B cell (primary cell): ENCODE measurements around the gene OR4D5. TPM values are rescaled to one million over a fixed set of nuclear protein-coding genes. Genes with fewer than 3 reads are reported as not detected.

Experiments used
- ATAC-seq: fragments of 200-7000 bp; cut with Tn5 transposase; one replicate; pipeline ENCODE4 v1.10.0; 2021; ENCODE audit warnings: low read depth, mild to moderate bottlenecking, moderate number of reproducible peaks, moderate library complexity
- CTCF ChIA-PET: fragments of 350-600 bp; sonication (Branson Sonifier 250); formaldehyde crosslinking; loops from one replicate; lab custom pipeline; 2021; ENCODE audit warnings: antibody characterized with exemption, inconsistent platforms; lab: Charles Lee
- POLR2A ChIA-PET: fragments of 350-600 bp; sonication (Branson Sonifier 250); formaldehyde crosslinking; loops from one replicate; lab custom pipeline; 2021; ENCODE audit warnings: antibody characterized with exemption; lab: Charles Lee
- DNase-seq: peaks from one replicate; pipeline ENCODE4 v3.0.0; 2013
- H2AFZ ChIP-seq: 2 replicates; pipeline ENCODE4 v1.6.1; 2012; ENCODE audit warnings: mild to moderate bottlenecking, low read depth, low read length; ENCODE audit not compliant: insufficient read depth, poor library complexity, severe bottlenecking
- H3K27ac ChIP-seq, 2 donors: 1 replicate in 1 of 2; 2 replicates in 1 of 2; pipeline ENCODE4 v1.5.1; 2012 to 2013; ENCODE audit warnings: low read length in 2 of 2, mild to moderate bottlenecking in 2 of 2, moderate library complexity in 1 of 2
- H3K27me3 ChIP-seq, 4 experiments: fragments of 200-600 bp in 1 of 4; sonication (generic) in 1 of 4; replicated peaks in 1 of 4; 1 replicate in 2 of 4; 2 replicates in 2 of 4; pipeline versions ENCODE4 v1.6.1 to v1.7.0; 2013 to 2016; ENCODE audit warnings: low read length in 3 of 4, mild to moderate bottlenecking in 2 of 4, mixed read lengths in 1 of 4, moderate library complexity in 1 of 4; ENCODE audit not compliant: insufficient read depth in 4 of 4, control insufficient read depth in 3 of 4; ENCODE audit errors: control extremely low read depth in 1 of 4
- H3K36me3 ChIP-seq, 2 experiments: replicated peaks in 1 of 2; 1 replicate in 1 of 2; 2 replicates in 1 of 2; pipeline versions ENCODE4 v1.6.1 to v1.7.1; 2013; ENCODE audit warnings: low read length in 1 of 2; ENCODE audit not compliant: insufficient read depth in 2 of 2, control insufficient read depth in 1 of 2; ENCODE audit errors: control extremely low read depth in 1 of 2, extremely low read depth in 1 of 2
- H3K4me1 ChIP-seq, 2 donors: fragments of 200-600 bp in 1 of 2; sonication (generic) in 1 of 2; 1 replicate in 1 of 2; 2 replicates in 1 of 2; pipeline versions ENCODE4 v1.5.1 to v1.6.1; 2013 to 2017; ENCODE audit warnings: low read length in 2 of 2; ENCODE audit not compliant: control insufficient read depth in 2 of 2, insufficient read depth in 2 of 2
- H3K4me2 ChIP-seq: replicated peaks from 2 replicates; pipeline ENCODE3; 2012; ENCODE audit warnings: mild to moderate bottlenecking, low read depth, low read length; ENCODE audit not compliant: poor library complexity, severe bottlenecking
- H3K4me3 ChIP-seq, 5 experiments: fragments of 200-600 bp in 1 of 5; sonication (generic) in 1 of 5; 1 replicate in 3 of 5; 2 replicates in 2 of 5; pipeline versions ENCODE4 v1.5.1 to v1.7.0; 2011 to 2016; ENCODE audit warnings: low read length in 4 of 5, mild to moderate bottlenecking in 4 of 5, low read depth in 2 of 5, control low read depth in 1 of 5, moderate library complexity in 1 of 5; ENCODE audit not compliant: insufficient read depth in 1 of 5; ENCODE audit errors: control extremely low read depth in 1 of 5, extremely low read depth in 1 of 5
- H3K79me2 ChIP-seq: fragments of 200-600 bp; sonication (generic); one replicate; pipeline ENCODE4 v1.6.0; 2016; ENCODE audit warnings: low read length; ENCODE audit not compliant: control insufficient read depth, insufficient read depth
- H3K9ac ChIP-seq: fragments of 200-600 bp; sonication (generic); 2 replicates; pipeline ENCODE4 v1.6.1; 2017; ENCODE audit warnings: mild to moderate bottlenecking, low read length, moderate library complexity
- H3K9me3 ChIP-seq, 3 donors: one replicate each; pipeline versions ENCODE4 v1.6.1 to v1.7.1; 2013; ENCODE audit warnings: low read length in 2 of 3; ENCODE audit not compliant: control insufficient read depth in 2 of 3, insufficient read depth in 1 of 3; ENCODE audit errors: control extremely low read depth in 1 of 3
- H4K20me1 ChIP-seq: 2 replicates; pipeline ENCODE4 v1.6.0; 2012; ENCODE audit warnings: mild to moderate bottlenecking, low read length; ENCODE audit not compliant: insufficient read depth, control insufficient read depth, poor library complexity, severe bottlenecking
- H3K27ac Mint-ChIP-seq: one replicate; pipeline ENCODE4 v1.8.0; 2021; ENCODE audit warnings: mixed read lengths
- H3K27me3 Mint-ChIP-seq: one replicate; pipeline ENCODE4 v1.8.0; 2021; ENCODE audit warnings: mixed read lengths
- H3K4me1 Mint-ChIP-seq: one replicate; pipeline ENCODE4 v1.8.0; 2021; ENCODE audit warnings: mixed read lengths
- H3K4me3 Mint-ChIP-seq: one replicate; pipeline ENCODE4 v1.8.0; 2021; ENCODE audit warnings: mixed read lengths
- H3K9me3 Mint-ChIP-seq: one replicate; pipeline ENCODE4 v1.8.0; 2022; ENCODE audit warnings: mixed read lengths; ENCODE audit not compliant: insufficient read depth
- CTCF ChIP-seq: fragments of 200-600 bp; IDR thresholded peaks from one replicate; pipeline ENCODE4 v1.8.0; 2022; ENCODE audit warnings: antibody characterized with exemption, mild to moderate bottlenecking
- EZH2 ChIP-seq: IDR thresholded peaks from 2 replicates; pipeline ENCODE4 v1.6.1; 2012; ENCODE audit warnings: borderline replicate concordance, low read depth, mild to moderate bottlenecking, moderate library complexity, low read length; ENCODE audit not compliant: insufficient read depth, poor library complexity, severe bottlenecking
- WGBS: methylation state at CpG from one replicate; pipeline ENCODE4 v1.1.5; 2013; ENCODE audit warnings: missing lambda C conversion rate; ENCODE audit not compliant: insufficient coverage; 5-methylcytosine and 5-hydroxymethylcytosine counted together
- intact Hi-C: fragments of 100-400 bp; cut with micrococcal nuclease; formaldehyde crosslinking; loops from one replicate; pipeline ENCODE4 v1.10.0; 2022
- polyA plus RNA-seq: library from polyadenylated mRNA; depleted of rRNA; stranded (reverse); fragments of >200 nt; gene quantifications from 2 replicates; pipeline ENCODE4 v1.2.3, GENCODE V29; 2012
- total RNA-seq, 2 donors: library from RNA; stranded (reverse); fragments of 120-200 nt in 1 of 2; gene quantifications; 1 replicate in 1 of 2; 2 replicates in 1 of 2; pipeline versions ENCODE4 v1.2.3 to v1.2.4, GENCODE V29; 2013 to 2022

The OR4D5 gene
- total and polyA plus RNA-seq, 2 donors (not counting 1 experiment from before 2014, with no cell fraction given) = not detected

- Mint-ChIP-seq H3K9me3 (no peaks in the 10 kb centered on the region), H3K4me1 (no peaks in the 10 kb centered on the region), H3K27ac (no peak overlapping the region), H3K27me3 (no peaks in the 10 kb centered on the region), H3K4me3 (no peak overlapping the region)
- H3K27ac ChIP-seq = no peak overlapping the region
- ChIA-PET CTCF (no interaction called here), POLR2A (no interaction called here)
- TF ChIP-seq CTCF (no peak), EZH2 (no peak)
- no peaks in the 10 kb centered on the region for H3K27me3 ChIP-seq
- no peaks in the 10 kb centered on the region for H4K20me1 ChIP-seq
- no peaks in the 10 kb centered on the region for H3K79me2 ChIP-seq
- WGBS = no CpG with 5 or more reads among the region's 1 CpG
- H2AFZ ChIP-seq = no peak overlapping the region
- ATAC-seq = no peak
- H3K9me3 ChIP-seq = no peaks in the 10 kb centered on the region
- H3K4me3 ChIP-seq = no peak overlapping the region
- intact Hi-C loops = no loop called here
- DNase-seq = no peak
- no peaks in the 10 kb centered on the region for H3K4me1 ChIP-seq
- no peaks in the 10 kb centered on the region for H3K36me3 ChIP-seq
- H3K9ac ChIP-seq = no peak overlapping the region
- H3K4me2 ChIP-seq = no peak overlapping the region
These were observed 15.4 kb upstream of the OR4D5 start for GRCh38 chr11:123924027-123924426.

GRCh38 chr11:123942413-123942812, 3.0 kb downstream of the OR4D5 start:
- no peak overlapping the region for H3K27ac Mint-ChIP-seq
- ATAC-seq = no peak
- WGBS = no CpG with 5 or more reads among the region's 4 CpGs

More at GRCh38 chr11:123942413-123942812, 3.0 kb downstream of the OR4D5 start:
- Histone ChIP-seq H3K79me2 (no peaks in the 10 kb centered on the region), H3K27me3 (no peaks in the 10 kb centered on the region), H3K4me2 (no peak overlapping the region), H3K27ac (no peak overlapping the region), H3K9ac (no peak overlapping the region), H4K20me1 (no peaks in the 10 kb centered on the region), H3K36me3 (no peaks in the 10 kb centered on the region), H3K4me1 (no peaks in the 10 kb centered on the region), H2AFZ (no peak overlapping the region), H3K4me3 (no peak overlapping the region), H3K9me3 (no peaks in the 10 kb centered on the region)
- Mint-ChIP-seq H3K27me3 (peaks cover 7% of the 10 kb centered on the region), H3K4me3 (no peak overlapping the region), H3K9me3 (no peaks in the 10 kb centered on the region), H3K4me1 (no peaks in the 10 kb centered on the region)
- intact Hi-C loops = no loop called here
- no peak for TF ChIP-seq CTCF
- ChIA-PET POLR2A (no interaction called here), CTCF (interaction anchor here (0.6 kb wide), 1 partner anchor 157 kb away, joined by 3 read pairs; no protein-coding TSS in a partner anchor)
- no peak for DNase-seq
